Activated CD8-positive, alpha-beta memory T cell treated with anti-CD3 and anti-CD28 coated beads, Interleukin-2, amount 50 U/mL, for 4 hours (primary cell): ENCODE results near the gene ZNF341.
A peak's percentile ranks its signal among the peaks of the same experiment; 100 is the strongest.
"Not testable (repeated sequence)": the region's sequence is repeated elsewhere in the genome, so short reads cannot be mapped to it uniquely, and the experiment has no call there.

Experiments used
- DNase-seq: peaks from one replicate; pipeline ENCODE4 v3.0.0-alpha.2; 2020

ZNF341 gene

GRCh38 chr20:33731693-33732165, at the start of gene ZNF341:
ZNF341 (plus strand) TSS chr20:33731996; CDS start chr20:33732022, 26 bp downstream.
- peak; percentile 89 for DNase-seq

- no peak for DNase-seq
These were observed 47.1 kb upstream of the ZNF341 start for GRCh38 chr20:33684533-33685327.

DNA sequence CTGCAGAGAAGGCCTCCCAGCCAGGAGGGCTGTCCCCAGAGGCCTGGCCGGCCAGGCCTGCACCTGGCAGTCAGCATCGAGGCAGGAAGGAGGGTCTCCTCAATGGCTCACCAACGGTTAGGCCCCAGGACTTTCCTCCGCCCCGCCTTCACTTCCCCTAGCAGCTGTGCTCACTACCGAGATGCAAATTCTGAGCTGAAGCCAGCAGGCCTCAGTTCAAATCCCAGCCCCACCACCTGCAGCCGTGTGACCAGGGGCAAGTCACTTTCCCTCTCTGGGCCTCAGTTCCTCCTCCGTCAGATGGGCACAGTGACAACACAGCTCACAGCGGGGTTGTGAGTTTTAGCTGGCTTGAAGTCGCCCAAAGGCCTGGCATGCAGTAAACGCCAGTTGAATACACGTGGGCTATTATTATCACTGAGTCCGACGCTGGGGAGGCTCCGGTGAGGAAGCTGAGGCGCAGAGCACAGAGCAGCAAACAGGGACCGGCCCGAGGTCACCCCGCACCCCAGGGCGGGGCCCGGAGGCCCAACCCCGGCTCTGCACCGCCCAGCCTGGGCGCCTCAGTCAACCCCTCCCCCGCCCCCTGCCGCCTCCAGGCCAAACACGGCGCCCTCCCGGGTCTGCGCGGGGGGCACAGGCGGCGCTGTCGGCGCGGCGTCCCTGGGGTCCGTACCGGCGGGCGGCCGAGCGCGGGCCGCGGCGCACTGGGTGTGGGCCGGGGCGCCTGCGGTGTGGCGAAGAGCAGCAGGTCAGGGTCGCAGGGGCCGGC, 46.3 kb upstream of the ZNF341 start:
- DNase-seq: no peak

DNA sequence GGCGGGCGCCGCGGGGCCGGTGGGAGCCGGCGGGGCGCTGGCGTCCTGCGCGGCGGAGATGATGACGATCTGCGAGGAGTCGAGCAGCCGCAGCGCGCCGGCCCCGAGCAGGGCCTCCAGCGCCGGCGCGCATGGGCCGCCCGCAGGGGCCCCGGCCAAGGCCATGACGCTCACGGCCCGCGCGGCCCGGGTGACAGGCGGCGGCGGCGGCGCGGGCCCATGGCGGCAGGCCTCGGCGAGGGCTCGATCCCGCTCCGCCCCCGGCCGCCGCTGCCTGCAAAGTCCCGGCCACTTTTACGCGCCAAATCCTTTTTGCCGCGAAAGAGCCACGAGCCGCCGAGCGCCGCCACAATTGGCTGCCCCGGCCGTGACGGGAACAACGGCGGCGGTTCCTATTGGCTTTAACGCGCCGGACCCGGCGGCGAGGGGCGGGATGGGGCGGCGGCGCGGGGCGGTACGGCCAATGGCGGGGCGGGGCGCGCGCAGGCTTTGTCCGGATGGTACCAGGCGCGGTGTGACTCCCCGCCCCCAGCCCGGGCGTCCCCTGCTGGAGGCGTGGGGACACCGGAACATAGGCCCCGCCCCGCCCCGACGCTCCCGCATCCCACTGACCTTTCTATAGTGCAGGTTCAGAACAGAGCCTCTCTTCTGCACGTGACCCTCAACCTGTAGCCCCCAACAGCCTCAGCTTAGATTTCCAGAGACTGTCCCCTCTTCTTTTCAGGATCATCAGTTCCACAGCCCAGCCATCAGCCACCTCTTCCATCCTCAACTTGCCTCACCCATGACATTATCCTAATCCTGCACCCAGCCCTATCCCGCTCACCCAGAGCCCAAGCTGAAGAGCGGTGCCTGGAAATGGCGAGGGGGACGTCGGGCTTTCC, 45.5 kb upstream of the ZNF341 start, which contains the start of gene E2F1:
Gene E2F1, minus strand, starts transcription at position 286 of the 884 bp plus-strand sequence. Its CDS starts 121 bp downstream, at position 165.
- peak; percentile 93 for DNase-seq

DNA sequence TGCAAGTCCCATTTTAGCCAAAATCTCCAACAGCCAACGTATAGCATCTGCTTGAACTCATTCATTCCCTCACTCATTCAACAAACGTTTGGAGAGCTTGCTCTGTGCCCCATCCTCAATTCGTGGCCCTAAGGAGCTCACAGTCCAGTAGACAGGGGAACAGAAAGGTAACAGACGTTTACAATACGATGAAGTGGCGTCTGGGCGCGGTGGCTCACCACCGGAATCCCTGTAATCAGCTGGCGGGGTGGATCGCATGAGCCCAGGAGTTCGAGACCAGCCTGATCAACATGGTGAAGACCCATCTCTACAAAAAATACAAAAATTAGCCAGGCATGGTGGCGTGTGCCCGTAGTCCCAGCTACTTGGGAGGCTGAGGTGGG, 44.8 kb upstream of the ZNF341 start:
- no peak for DNase-seq

DNA sequence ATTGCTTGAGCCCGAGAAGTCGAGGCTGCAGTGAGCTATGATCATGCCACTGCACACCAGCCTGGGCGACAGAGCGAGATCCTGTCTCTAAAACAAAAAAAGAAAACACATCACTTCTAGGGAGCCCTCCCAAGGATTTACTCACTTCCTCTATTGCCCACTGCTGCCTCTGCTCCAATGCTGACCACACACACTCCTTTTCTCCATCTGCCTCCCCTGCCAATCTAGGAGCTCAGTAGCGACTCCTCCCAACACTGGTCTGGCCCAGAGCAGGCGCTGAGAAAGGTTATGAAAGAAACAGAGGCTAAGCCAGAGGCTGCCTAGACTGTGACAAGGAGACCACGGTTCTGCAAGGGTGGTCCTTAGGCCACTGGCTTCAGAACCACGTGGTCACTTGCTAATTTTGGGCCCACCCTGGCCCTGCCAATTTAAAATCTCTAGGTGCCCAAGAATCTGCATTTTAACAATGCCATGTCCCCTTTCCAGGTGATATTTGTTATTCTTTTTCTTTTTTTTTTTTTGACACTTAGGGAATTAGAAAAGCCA, 44.4 kb upstream of the ZNF341 start:
- no peak for DNase-seq

GRCh38 chr20:33687993-33688937, 43.5 kb upstream of the ZNF341 start:
- DNase-seq: no peak

GRCh38 chr20:33688938-33689424, 42.8 kb upstream of the ZNF341 start:
- DNase-seq: no peak

DNA sequence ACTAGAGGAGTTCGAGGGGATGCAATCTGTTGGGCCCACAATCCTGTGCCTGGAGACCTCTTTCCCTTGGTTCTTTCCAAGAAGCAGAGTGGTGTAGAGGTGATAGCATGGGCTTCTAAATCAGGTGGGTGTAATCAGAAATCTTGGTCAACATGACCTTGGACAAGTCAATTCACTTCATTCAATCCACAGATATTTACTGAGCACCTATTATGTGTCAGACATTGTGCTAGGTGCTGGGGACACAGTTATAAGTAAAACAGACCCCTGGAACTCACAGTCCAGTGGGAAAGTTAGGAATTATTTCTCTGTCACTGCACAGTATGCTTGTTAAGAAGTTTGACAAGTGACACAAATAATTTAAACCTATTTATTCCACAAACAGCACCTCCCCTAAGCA, 42.3 kb upstream of the ZNF341 start:
- DNase-seq: no peak

DNA sequence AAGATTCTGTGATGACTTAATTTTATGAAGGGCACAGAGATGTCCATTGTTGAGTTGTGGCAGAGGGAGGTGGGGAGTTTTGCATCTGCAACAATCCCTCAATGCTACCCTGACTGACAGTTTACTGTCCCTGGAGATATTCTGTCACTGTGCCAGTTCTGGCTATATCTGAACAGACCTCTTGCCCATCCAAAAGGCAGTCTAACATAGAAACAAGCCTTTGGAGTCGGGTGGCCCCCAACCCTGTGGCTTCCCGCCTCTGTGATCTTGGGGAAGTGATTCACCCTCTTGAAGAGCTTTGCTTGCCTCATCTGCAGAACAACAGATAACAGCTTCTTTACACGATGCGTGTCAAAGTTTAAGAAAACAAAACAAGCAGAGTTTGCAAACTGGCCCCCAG, 41.8 kb upstream of the ZNF341 start:
- peak; percentile 63 for DNase-seq

DNA sequence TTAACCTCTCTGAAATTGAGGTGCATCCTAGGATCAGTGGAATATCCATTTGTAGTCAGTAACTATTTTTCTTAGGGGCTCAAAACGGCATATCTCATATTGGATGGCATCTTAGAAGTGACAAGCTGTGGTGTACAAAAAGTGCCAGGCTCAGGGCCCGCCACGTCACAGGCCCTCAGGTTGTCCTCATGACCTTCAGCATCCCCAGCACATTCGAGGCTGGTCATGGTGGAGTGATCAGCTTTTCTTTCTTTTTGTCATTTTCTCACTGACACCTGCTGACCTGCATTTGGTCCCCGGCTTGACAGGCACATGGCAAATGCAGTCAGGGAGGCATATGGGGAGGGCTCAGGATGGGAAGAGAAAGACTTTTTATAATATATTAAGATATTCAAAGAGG, 38.5 kb upstream of the ZNF341 start:
- no peak for DNase-seq

DNA sequence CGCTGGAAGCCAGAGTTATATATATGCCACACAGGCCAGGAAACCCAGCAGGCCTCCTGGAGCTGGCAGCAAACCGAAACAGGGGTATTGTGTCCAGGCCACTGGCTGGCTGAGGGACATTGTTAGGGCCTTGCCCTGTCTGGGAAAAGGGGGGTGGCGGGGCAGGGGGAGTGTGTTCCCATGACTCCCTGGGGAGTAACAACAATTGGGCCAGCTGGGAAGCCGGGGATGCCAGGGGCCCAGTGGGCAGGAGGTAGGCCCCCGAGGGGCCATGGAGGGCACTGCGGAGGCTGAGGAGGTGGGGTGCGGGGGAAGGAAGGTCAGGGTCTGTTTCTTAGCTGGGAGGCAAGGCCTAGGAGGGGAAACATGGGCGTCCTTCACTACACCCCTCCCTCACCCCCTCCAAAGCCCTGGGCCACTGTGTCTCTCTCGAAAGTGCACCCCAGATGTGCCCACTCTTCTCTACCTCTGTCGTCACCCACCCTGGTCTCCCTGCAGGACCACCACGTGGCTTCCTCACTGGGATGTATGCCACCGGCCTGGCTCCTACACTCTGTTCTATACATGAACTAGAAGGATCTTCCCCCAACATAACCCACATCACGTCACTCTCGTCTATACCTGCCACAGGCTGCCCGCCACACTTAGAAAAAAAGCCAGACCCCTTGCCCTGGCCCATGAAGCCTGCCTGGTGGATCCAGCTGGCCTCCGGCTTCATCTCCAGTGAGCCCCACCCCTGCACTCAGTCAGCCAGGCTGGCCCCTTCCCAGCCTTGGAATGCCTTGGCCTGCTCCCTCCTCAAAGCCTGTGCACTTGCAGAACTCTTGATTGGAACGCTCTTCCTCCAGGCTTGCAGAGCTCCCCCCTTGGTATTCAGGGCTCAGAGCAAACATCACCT, 37.8 kb upstream of the ZNF341 start:
- no peak for DNase-seq

DNA sequence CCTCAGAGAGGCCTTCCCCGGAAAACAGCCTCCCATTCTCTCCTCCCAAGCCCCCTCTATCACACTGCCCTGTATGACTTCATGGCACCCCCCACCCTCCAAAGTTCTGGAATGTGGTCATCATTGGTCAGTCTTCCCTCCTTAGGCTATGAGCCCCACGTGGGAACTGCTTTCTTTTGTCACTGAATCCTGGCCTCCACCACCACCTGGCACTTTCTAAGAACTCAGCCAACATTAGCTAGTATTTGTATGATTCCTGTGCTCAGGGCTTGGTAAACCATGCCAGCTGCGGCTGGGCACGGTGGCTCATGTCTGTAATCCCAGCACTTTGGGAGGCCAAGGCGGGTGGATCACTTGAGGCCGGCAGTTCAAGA, 37.2 kb upstream of the ZNF341 start:
- no peak for DNase-seq

DNA sequence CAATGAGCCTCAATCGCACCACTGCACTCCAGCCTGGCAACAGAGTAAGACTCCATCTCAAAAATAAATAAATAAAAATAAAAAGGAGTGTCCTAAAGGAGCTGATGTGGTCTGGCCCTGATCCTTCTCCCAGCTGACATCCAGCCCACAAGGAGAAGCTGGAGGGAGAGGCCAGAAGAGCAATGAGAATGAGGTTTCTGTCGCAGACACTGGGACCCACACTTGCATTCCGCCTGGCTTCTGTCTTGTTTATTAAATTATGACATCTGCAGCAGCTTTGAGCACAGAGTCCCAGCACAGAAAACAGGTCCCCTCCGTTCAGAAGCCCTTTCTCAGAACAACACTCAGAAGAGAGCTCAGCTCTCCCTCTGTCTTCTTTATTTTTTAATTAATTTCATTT, 35.3 kb upstream of the ZNF341 start:
- no peak for DNase-seq

DNA sequence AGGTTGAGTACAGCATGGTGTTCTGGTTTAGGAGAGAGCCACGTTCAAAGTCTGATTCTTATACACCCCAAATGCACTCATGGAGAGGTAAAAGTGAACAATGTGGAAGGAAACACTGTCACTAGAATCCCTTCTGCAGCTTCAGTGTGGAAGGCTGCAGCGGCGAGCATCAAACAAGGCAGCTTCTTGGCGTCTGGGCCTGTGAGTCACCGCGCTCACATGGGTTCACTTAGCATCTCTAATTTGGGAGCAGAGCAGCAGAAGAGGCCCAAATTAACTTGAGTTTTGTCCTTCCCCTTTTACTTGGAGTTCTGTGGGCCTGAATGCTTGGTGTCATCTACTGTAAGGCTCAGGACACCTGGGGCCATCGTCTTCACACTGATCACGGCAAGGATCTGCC, 34.7 kb upstream of the ZNF341 start:
- DNase-seq: no peak

- not testable (repeated sequence) for DNase-seq
These were observed 32.8 kb upstream of the ZNF341 start for GRCh38 chr20:33698966-33699365.

DNA sequence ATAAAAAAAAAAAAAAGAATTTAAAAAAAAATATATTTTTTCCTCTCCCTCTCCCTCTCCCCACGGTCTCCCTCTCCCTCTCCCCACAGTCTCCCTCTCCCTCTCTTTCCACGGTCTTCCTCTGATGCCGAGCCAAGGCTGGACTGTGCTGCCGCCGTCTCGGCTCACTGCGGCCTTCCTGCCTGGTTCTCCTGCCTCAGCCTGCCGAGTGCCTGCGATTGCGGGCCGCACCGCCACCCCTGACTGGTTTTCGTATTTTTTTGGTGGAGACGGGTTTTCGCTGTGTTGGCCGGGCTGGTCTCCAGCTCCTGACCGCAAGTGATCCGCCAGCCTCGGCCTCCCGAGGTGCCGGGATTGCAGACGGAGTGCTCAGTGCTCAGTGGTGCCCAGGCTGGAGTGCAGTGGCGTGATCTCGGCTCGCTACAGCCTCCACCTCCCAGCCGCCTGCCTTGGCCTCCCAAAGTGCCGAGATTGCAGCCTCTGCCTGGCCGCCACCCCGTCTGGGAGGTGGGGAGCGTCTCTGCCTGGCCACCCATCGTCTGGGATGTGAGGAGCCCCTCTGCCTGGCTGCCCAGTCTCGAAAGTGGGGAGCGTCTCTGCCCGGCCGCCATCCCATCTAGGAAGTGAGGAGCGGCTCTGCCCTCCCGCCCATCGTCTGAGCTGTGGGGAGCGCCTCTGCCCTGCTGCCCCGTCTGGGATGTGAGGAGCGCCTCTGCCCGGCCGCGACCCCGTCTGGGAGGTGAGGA, 30.9 kb upstream of the ZNF341 start:
- not testable (repeated sequence) for DNase-seq

GRCh38 chr20:33701629-33702450, 30.0 kb upstream of the ZNF341 start:
- no peak for DNase-seq

DNA sequence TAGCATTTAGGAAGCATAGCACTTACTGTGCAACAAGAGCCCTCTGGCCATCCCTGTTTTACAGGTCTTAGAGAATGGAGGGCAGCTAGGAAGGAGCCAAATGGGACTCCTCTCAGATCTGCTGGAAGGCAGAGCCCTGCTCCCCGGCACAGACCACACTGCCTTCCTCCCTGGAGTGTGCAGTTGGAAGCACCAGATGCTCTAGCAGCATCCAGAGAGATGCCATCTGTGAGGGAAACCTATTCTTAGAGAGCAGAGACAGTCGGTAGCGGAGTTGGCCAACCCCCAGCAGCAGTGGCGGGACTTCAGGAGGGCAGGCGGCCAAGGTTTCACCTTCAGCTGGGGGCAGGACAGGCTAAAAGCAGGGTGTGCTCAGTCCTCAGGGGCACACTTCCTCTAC, 28.9 kb upstream of the ZNF341 start:
- no peak for DNase-seq
